ENCODE data around the gene RPS15.

RPS15 gene

GRCh38 chr19:1420590-1420989 is 17.6 kb upstream of the RPS15 start:
- no peak for DNase-seq (ENCODE audit: low spot score)

DNA sequence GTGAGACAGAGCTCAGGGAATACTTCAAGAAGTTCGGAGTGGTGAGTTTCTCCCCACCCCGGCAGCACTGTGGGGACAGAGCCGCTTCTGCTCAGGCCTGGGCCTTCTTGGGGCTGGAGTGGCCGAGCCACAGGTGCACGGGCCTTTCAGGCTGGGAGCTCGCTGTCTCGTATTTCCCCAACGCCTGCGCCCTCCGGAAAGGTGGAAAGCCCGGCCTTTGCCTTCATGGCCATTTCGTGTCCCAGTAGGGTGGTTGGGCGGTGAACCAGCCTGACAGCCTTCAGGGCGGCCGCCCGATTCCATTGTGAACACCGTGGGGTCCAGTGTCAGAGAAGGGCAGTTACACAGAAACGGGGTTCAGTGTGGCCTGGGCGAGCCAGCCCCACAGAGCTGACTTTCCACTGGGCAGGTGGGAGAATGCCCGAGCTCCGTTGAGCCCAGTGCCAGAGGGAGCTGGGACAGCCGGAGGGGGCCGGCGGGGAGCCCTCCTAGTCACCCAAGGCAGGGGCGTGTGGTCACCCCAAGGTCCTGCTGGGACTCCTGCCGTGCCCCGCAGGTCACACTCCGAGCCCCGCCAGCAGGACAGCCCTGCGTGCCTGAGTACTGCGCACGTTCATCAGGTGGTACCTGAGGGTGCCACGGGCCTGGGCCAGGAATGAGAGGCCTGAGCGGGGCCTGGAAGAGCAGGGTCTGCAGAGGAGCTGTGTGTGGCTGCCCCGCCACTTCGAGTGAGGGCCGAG is 16.8 kb upstream of the RPS15 start:
- no peak for DNase-seq (ENCODE audit: low spot score)

- DNase-seq (ENCODE audit: low spot score) = no peak
These were observed 16.3 kb upstream of the RPS15 start for GRCh38 chr19:1421958-1422305.

DNA sequence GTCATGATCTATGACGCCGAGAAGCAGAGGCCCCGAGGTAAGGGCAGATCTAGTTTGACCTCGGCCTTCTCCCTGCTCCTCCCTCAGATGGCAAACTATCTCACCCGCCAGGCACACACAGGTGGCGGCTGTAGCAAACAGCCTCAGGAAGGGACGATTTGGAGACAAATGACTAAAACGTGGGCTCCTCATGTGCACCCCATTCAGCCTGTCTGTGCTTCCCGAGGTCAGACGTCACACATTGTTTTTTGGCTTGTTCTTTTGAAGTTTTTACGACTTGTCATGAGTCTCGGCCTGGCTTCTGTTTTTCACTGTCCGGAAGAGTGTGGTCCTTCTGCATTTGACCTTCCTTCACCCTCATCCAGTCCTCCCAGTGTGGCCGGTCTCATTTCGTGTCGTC is 15.8 kb upstream of the RPS15 start:
- no peak for DNase-seq (ENCODE audit: low spot score)

- no peak for DNase-seq (ENCODE audit: low spot score)
These were observed 15.3 kb upstream of the RPS15 start for GRCh38 chr19:1422943-1423342.

DNA sequence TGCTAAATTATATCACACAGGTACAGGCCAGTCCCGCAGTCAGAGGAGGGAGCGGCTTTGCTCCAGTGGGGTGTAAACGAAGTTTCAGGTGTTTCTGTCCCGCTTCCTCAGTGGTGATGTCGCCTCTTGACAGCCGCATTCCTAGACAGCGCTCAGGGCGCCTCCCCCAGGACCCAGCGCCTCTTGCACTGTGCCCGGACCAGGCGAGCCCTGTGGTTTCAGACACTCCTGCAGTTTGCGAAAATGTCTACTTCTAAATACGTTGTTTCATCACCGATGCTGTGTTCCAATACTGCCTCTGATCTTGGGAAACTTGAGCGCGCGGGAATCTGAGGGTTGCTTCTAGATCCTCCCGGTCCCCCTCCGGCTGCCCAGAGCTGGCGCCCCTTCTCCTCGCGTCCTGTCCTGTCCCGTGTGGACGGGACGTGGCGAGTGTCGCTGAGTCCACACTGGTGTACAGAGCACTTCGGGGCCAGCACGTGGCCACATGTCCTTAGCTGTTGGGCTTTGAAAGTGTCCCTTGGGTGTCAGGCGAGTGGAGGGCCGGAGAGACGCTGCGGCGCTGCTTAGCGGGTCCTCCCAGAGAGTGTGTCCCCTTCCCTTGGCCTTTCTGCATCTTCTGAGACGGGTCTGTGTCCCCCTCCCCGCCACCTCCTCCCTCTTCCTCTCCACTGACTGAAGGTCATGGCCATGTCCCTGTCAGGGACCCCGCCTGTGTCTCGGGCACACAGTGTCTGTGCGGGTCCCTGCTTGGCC is 14.6 kb upstream of the RPS15 start:
- no peak for DNase-seq (ENCODE audit: low spot score)

GRCh38 chr19:1424192-1424955 is 13.8 kb upstream of the RPS15 start:
- no peak for DNase-seq (ENCODE audit: low spot score)

- DNase-seq (ENCODE audit: low spot score) = no peak
These were observed 12.9 kb upstream of the RPS15 start for GRCh38 chr19:1425102-1425837.

- DNase-seq (ENCODE audit: low spot score) = no peak
These were observed 12.3 kb upstream of the RPS15 start for GRCh38 chr19:1425902-1426301.

DNA sequence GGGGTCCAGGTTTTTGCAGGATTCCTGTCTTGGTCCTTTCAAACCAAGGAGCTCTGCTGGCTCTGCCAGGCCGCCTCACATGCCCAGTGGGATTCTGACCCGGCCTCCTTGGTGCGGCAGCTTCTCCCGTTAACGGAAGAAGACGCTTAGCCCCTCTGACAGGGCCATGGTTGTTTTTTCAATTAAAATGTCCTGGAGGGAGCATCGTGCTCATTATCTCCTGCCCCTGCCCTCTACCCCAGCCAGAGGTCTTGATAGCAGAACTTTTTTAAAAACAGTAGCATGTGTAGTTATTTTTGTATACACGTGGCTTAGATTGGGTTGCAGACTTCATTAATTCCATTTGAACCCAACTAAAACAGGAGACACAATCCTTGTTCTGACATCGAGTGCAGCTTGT is 11.5 kb upstream of the RPS15 start:
- DNase-seq (ENCODE audit: low spot score) = no peak

DNA sequence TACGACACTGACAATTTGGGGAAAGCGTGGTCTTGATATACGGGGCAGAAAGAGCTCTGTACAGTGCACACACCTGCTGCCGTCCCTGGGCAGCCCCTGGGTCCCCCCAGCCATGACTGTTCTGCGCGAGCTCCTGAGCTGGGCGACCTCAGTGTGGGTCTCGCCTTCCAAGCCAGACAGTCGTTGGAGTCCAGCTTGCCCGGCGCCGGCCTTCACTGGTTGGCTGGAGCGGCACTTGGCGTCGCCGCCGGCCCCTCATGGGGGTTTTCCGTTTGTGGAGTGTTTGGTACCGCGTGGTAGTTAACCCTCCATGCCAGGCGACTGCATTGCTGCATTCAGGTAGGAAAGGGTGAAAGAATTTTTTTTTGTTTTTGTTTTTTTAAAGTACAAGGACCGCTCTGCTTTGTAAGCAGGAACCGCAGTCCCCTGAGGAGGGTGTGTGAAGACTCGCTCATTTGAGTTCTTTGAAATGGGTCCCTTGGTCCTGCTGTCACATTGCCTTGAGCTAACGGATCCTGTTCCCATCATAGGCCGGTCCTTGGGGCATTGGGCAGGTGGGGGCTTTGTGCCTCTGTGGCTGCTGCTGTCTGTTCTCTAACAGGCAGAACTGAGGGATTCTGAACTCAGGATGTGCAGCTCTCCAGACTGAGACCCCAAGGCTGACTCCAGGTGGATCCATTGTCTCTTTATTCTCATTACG is 10.8 kb upstream of the RPS15 start:
- DNase-seq (ENCODE audit: low spot score) = no peak

GRCh38 chr19:1428738-1429391 is 9.3 kb upstream of the RPS15 start:
- no peak for DNase-seq (ENCODE audit: low spot score)

DNA sequence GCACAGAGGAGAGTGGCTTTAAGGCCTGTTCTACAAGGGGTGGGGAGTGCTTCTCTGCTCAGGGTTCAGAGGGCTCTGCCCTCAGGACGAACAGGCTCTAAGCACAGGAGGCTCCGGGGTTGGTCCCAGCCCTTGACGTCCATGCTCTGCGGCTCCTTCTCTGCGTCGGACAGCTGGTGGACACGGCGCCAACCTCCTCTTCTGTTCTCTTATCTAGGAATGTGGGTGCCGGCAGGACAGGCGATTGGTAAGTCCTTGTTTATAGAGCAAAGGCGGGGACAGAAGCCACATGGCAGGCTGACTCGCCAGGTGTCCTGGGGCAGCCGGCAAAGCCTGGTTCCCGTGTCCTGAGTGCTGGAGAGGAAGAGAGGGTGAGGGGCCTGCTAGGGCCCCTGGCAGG is 8.4 kb upstream of the RPS15 start:
- no peak for DNase-seq (ENCODE audit: low spot score)

GRCh38 chr19:1430246-1430645 is 8.0 kb upstream of the RPS15 start:
- DNase-seq (ENCODE audit: low spot score) = no peak

- DNase-seq (ENCODE audit: low spot score) = no peak
These were observed 6.3 kb upstream of the RPS15 start for GRCh38 chr19:1431759-1432506.

GRCh38 chr19:1432507-1432887 is 5.7 kb upstream of the RPS15 start:
- DNase-seq (ENCODE audit: low spot score) = no peak

DNA sequence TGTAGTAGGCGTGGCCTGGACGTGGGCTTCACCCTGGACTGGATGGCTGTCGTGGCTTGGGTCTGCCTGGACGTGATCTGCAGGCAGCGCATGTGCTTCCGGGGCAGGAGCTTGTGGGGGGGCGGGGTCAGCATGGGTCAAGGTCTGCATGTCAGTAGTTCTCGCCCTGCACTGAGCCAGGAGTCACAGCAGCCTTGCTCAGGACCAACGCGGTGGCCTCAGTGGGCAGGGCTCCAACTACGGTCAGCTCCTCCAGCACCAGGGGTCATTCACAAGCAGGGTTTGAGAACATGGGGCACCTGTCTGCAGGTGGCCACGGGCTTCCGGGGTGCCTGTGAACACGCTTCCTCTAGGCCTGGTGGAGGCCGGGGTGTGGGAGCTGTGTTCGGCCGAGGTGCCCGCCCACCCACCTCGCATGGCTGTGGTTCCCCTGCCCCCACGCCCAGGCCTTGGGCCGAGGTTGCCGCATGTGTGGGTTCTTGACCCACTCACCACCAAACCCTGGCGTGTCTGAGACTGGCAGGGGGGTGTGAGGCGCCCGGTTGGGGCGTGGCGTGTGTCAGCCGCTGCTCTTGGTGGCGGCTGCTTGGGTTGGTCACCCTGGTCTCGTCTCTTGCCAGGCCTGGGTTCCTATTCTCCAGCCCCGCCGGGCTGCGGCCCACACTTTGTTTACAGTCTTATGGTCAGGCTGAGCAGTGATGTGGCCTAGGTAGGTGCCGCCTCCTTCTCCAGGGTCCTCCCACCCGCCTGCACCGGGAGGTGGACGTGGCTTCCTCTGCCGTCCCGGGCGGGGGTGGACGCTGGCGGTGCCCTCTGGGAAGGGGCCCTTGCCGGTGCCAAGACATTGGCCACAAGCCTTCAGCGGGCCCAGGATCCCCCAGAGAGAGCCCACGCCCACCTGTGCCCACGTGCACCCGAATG is 4.8 kb upstream of the RPS15 start:
- no peak for DNase-seq (ENCODE audit: low spot score)

DNA sequence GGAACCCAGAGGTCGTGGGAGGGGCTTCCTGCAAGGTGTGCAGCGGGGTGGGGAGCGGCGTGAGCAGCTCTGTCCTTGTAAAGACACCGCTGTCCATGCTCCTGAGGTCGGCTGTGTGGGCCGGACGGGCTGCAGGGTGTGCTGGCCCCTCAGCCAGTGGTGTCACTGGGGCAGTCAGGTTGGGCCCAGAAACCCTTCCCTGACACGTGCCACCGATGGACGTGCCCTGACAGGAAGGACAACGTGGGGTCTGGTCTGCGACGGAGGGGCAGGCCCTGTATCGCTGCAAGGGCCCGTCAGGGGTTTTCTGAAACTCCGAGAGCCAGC is 4.2 kb upstream of the RPS15 start:
- DNase-seq (ENCODE audit: low spot score) = no peak

GRCh38 chr19:1434577-1435060 is 3.6 kb upstream of the RPS15 start:
- no peak for DNase-seq (ENCODE audit: low spot score)
